HAP-1 (cell line): Measurements from ENCODE around the gene IRAG1.

Experiments used
- DNase-seq, 2 experiments: peaks; one replicate each; pipeline ENCODE4 v3.0.0-alpha.2; 2016 to 2020; ENCODE audit warnings: low spot score in 2 of 2
- H3K27me3 ChIP-seq: fragments of 250-450 bp; sonication (Bioruptor Pico); 2 replicates; pipeline ENCODE4 v1.5.1; 2020; ENCODE audit warnings: low read depth, mild to moderate bottlenecking, moderate library complexity
- H3K36me3 ChIP-seq: fragments of 250-450 bp; sonication (Bioruptor Pico); replicated peaks from 2 replicates; pipeline ENCODE4 v1.5.1; 2020; ENCODE audit warnings: mild to moderate bottlenecking
- H3K4me1 ChIP-seq: fragments of 250-450 bp; sonication (Bioruptor Pico); 2 replicates; pipeline ENCODE4 v1.5.1; 2020; ENCODE audit warnings: mild to moderate bottlenecking
- H3K4me3 ChIP-seq: fragments of 250-450 bp; sonication (Bioruptor Pico); 2 replicates; pipeline ENCODE4 v1.5.1; 2020; ENCODE audit warnings: mild to moderate bottlenecking, moderate library complexity
- H3K9me3 ChIP-seq: fragments of 250-450 bp; sonication (Bioruptor Pico); 2 replicates; pipeline ENCODE4 v1.5.1; 2020; ENCODE audit warnings: mild to moderate bottlenecking, moderate library complexity
- in situ Hi-C: fragments of 300-500 bp; cut with MboI; formaldehyde crosslinking; loops from 3 replicates; pipeline ENCODE4 v1.14.3; 2020; ENCODE audit warnings: low sequenced_read_pairs, inconsistent platforms, mixed read lengths

IRAG1 gene

GRCh38 chr11:10653946-10654810, 39.4 kb downstream of the IRAG1 start:
- Histone ChIP-seq H3K4me3 (no peak overlapping the region), H3K9me3 (no peaks in the 10 kb centered on the region), H3K36me3 (no peaks in the 10 kb centered on the region), H3K4me1 (peaks cover 23% of the 10 kb centered on the region), H3K27me3 (no peaks in the 10 kb centered on the region)
- peak; percentile 18 to 28 for DNase-seq
- in situ Hi-C loops, result no loop called here

- H3K36me3 ChIP-seq, result no peaks in the 10 kb centered on the region
- in situ Hi-C loops, result no loop called here
- H3K4me1 ChIP-seq, result peaks cover 23% of the 10 kb centered on the region
- no peaks in the 10 kb centered on the region for H3K27me3 ChIP-seq
- H3K9me3 ChIP-seq, result no peaks in the 10 kb centered on the region
- H3K4me3 ChIP-seq, result no peak overlapping the region
- no peak for DNase-seq
These were observed 40.3 kb downstream of the IRAG1 start for GRCh38 chr11:10653261-10653660.

DNA sequence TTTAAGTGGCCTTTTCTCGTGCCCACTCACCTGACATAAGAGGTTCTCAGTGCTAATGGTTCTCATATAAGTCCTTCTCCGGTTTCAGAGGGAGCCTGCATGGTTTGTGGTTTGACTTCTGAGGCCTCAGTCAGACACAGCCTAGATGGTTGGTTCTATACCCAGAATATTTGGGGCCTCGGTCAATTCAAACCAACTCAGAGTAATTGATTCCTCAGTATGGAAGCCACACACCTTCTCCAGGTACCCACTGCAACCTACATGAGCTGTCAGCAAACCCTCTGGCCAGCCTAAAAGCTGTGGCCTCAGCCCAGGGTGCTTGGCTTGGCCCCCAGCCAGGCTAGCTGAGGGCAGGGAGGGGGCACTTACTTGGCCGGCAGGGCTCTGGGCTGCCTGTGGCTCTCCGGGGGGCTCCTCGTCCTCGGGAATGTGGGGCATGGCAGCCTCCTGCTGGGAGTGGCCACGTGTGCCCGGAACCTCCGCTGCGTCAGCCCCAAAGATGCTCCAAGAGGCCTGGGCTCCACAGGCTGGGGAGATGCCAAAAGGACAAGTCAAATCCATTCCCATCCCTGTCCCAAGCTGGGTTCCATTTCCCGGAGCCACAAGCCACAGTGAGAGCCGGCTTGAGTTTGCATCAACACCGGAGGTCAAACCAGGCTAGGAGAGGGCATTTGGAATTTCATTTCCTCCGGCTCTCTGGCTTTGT, 41.7 kb downstream of the IRAG1 start:
- Histone ChIP-seq H3K4me3 (no peak overlapping the region), H3K36me3 (no peaks in the 10 kb centered on the region), H3K9me3 (no peaks in the 10 kb centered on the region), H3K27me3 (no peaks in the 10 kb centered on the region), H3K4me1 (peaks cover 10% of the 10 kb centered on the region)
- in situ Hi-C loops, result no loop called here
- no peak for DNase-seq

DNA sequence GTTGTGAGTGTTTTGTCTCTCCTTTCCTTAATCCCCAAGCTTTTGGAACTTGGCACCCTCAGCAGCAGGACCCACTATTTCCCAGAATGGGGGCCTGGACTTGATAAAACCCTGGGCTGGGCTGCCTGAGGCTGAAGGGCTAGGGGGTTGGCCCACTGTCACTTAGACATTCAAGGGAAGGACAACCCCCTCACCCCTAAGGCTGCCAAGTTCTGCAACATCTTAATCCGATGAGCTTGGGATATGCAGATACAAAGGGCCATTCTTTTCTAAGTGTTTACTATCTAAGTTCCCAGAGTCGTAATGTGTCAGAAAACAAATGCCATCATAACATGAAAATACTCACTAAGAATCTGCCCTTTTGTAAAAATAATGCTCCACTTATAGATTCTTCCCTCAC, 42.9 kb downstream of the IRAG1 start:
- peaks cover 10% of the 10 kb centered on the region for H3K4me1 ChIP-seq
- no peaks in the 10 kb centered on the region for H3K9me3 ChIP-seq
- H3K4me3 ChIP-seq, result no peak overlapping the region
- in situ Hi-C loops, result no loop called here
- H3K36me3 ChIP-seq, result no peaks in the 10 kb centered on the region
- H3K27me3 ChIP-seq, result no peaks in the 10 kb centered on the region
- DNase-seq, result peak; percentile 40 to 66

- Histone ChIP-seq H3K27me3 (no peaks in the 10 kb centered on the region), H3K4me1 (peaks cover 10% of the 10 kb centered on the region), H3K9me3 (no peaks in the 10 kb centered on the region), H3K4me3 (no peak overlapping the region), H3K36me3 (no peaks in the 10 kb centered on the region)
- DNase-seq, result no peak
- in situ Hi-C loops, result no loop called here
These were observed 43.4 kb downstream of the IRAG1 start for GRCh38 chr11:10650166-10650565.

GRCh38 chr11:10648871-10649270, 44.7 kb downstream of the IRAG1 start:
- no peak for DNase-seq
- Histone ChIP-seq H3K27me3 (no peaks in the 10 kb centered on the region), H3K4me3 (no peak overlapping the region), H3K4me1 (peaks cover 10% of the 10 kb centered on the region), H3K36me3 (no peaks in the 10 kb centered on the region), H3K9me3 (no peaks in the 10 kb centered on the region)
- in situ Hi-C loops, result no loop called here

DNA sequence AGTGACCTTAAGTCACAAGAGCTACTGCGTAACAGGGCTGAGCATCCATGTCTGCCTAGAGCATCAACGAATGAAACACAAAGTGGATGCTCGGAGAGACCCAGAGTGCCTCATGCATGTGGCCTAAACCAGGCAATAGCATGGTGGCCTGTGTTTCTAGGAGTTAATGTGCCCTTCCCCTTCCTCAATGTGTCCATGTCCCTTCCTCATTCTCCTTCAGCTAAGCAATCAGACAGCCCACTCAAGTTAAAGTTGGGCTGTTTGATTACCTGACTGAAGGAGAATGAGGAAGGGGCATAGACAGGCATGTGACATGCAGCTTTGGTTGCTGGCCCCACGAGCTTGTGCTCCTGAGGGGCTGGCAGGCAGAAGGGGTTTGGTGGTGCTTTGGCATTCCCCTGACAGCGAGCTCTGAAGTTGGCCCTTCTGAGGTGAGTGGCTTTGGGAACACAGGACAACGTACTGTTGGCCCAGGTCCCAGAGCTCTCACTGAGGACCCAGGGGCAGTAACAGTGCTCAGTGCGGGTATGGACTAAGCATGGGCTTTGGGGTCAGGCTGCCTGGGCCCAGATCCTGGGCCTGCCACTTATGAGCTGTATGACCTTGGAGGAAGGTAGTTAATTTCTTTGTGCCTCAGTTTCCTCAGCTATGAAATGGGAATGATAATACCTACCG, 46.7 kb downstream of the IRAG1 start:
- Histone ChIP-seq H3K36me3 (no peaks in the 10 kb centered on the region), H3K27me3 (no peaks in the 10 kb centered on the region), H3K9me3 (no peaks in the 10 kb centered on the region), H3K4me1 (peaks cover 10% of the 10 kb centered on the region), H3K4me3 (no peak overlapping the region)
- no peak for DNase-seq
- in situ Hi-C loops, result no loop called here

DNA sequence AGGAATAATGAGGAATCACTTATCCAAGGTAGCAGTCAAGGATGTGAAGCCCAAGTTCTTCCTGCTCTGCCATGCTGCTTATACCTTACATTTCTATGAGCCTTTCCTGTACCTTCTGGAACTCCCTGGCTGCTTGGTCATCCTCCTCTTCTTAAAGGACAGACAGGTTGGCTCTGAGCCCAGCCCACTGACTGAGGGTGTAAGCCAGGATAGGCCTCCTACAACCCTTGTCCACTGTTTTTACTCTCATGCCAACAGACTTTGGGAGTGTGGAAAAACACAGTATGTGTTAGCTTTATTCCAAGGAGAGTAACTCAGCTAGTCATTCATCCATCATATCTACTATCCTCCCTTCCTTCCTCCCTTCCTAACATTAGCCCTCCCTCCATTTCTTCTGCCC, 47.5 kb downstream of the IRAG1 start:
- Histone ChIP-seq H3K4me3 (no peak overlapping the region), H3K36me3 (no peaks in the 10 kb centered on the region), H3K4me1 (peaks cover 8% of the 10 kb centered on the region), H3K27me3 (no peaks in the 10 kb centered on the region), H3K9me3 (no peaks in the 10 kb centered on the region)
- no peak for DNase-seq
- in situ Hi-C loops, result no loop called here

DNA sequence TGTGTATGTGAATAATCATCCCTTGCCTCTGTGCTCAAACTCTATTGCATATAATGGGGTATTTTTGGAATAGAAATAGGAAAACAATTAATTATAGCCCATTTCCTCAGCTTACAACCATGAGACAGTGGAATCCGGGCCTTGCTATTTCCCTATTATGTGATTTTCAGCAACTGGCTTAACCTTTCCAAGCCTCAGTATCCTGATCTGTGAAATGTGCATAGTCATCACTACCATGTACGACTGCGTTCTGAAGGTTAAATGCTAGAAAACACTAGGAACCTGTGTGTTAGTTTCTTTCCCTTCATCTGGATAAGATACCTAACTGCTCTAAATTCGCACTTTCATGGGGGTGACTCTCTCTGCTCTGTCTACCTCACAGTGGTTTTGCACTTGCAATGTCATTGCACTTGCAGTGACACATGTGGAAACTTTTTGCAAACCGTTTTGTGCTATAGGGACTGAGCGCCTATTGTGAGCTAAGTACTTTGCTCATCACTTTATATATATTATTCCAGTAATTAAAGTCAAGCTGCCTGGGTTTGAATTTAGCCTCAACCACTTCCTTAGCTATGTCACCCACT, 48.3 kb downstream of the IRAG1 start:
- DNase-seq, result no peak
- Histone ChIP-seq H3K9me3 (no peaks in the 10 kb centered on the region), H3K36me3 (no peaks in the 10 kb centered on the region), H3K4me1 (peaks cover 1% of the 10 kb centered on the region), H3K27me3 (no peaks in the 10 kb centered on the region), H3K4me3 (no peak overlapping the region)
- in situ Hi-C loops, result no loop called here
